SK-N-DZ (cell line): ENCODE measurements around the gene SVIL.
"Not testable (repeated sequence)": the region's sequence is repeated elsewhere in the genome, so short reads cannot be mapped to it uniquely, and the experiment has no call there.

ENCODE experiments used
- DNase-seq: peaks from one replicate; pipeline ENCODE4 v3.0.0-alpha.2; 2015; ENCODE audit warnings: low spot score

Gene SVIL

DNA sequence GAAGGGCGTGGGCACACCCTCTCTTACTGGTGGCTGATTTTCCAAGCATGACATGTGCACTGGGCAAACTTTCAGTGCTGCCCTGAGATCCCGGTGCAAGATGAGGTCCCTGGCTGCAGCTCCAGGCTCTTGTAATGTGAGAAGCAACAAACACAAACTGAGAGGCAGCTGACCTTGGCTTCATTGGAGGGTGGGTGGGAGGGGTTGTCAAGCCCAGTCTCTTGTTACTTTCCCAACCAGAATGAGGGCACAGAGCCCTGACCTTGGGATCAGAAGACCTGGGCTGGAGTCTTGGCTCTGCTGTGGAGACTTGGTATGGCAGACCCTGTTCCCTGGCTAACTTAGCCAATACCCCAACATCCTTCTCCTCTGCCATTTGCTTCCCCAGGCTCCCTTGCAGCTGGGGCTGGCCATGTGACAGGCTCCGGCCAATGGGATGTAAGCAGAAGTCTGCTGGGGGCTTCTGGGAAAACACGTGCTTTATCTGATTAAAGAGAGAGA is 170.1 kb downstream of the SVIL start:
- not testable (repeated sequence) for DNase-seq

DNA sequence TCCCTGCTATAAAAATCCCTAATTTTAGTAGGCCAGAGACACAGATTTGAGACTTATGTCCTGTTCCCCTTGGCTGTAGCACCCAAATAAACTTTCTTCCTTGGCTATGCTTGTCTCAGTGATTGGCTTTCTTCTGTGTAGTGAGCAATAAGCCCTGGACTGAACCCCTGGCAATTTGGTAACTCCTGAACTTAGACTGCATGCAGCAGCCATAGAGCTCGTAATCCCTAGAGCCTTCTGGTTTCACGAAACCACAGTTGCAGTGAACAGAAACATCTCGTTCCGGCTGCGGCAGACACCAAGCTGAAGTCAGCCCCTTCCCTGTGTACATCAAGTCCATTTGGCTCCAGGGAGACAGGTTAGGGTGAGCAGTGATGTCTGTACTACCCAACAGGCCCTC is 173.7 kb downstream of the SVIL start:
- no peak for DNase-seq

DNA sequence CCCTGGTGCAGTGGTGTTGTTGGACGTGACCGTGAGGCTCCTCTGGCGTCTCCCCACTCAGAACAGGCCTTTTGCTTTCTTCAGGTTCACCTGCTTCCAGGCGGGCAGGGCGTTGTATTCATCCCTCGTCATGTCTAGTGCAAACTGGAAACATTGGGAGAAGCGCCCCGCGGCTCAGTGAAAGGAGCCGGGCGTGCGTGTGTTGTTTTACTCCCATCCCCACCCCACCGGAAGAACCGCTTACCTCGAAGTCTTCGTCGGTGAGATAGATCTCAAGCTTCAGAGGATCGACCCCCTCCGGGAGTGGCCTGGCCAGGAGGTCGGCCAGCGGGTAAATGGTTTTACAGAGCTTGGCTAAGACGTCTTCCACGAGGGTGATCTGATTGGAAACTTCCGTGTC is 176.6 kb downstream of the SVIL start:
- not testable (repeated sequence) for DNase-seq

DNA sequence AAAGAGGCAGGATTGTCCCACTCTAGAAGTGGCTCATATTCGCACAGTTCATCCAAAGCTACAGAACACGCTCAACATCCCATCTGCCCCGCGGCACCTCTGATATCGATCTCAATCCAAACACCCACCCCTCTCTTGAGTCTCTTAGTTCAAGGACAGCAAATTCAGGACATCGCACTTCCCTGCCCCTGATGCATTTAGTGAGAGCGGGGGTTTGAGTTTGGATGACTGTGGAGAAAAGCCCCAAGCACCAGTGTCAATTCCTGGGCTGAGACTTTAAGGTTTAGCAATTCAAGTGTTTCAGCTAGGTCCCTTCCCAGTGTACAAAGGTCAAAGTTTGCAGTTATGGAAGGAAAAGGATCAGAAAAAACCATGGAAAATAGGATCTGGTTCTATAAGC is 179.7 kb downstream of the SVIL start:
- no peak for DNase-seq

DNA sequence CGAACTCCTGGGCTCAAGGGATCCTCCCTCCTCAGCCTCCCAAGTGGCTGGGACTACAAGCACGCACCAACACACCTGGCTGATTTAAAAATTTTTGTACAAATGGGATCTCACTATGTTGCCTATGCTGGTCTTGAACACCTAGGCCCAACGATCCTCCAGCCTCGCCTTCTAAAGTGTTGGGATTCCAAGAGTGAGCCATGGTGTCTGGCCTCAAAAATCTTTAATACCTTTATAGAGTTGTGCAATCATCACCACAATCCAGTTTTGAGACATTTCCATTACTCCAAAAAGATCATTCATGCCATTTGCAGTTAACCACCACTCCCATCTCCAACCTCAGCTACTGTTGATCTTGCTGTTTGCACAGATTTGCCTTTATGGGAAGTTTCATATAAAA is 180.5 kb downstream of the SVIL start:
- no peak for DNase-seq

DNA sequence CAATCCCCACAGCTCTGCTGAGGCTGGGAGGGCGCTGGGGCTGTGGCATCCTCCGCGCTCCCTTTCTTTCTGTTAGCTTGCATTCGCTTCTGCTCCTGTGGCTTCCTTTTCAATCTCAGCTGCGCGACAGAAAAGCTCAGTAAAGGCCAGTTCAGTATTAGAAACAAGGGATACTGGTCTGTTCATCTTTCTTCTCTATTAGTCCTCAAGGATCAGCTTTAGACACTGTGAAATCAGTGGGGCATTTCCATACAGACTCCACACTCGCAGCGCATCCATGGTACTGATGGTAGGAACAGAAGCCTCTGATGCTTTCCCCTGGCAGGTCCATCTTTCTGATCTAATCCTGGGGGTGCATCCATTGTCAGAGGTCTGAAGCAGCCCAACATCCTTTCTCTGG is 182.2 kb downstream of the SVIL start:
- no peak for DNase-seq

DNA sequence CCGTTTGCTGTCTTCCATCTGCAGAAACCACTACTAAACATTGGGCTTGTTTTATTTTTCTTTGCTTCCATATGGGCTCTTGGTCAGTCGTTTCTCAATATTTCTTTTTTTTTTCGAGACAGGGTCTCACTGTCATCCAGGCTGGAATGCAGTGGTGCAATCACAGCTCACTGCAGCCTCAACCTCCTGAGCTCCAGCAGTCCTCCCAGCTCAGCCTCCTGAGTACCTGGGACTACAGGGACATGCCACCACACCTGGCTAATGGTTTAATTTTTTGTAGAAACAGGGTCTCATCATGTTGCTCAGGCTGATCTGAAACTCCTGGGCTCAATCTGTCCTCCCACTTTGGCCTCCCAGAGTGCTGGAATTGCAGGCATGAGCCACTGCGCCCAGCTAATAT is 182.8 kb downstream of the SVIL start:
- DNase-seq = no peak

DNA sequence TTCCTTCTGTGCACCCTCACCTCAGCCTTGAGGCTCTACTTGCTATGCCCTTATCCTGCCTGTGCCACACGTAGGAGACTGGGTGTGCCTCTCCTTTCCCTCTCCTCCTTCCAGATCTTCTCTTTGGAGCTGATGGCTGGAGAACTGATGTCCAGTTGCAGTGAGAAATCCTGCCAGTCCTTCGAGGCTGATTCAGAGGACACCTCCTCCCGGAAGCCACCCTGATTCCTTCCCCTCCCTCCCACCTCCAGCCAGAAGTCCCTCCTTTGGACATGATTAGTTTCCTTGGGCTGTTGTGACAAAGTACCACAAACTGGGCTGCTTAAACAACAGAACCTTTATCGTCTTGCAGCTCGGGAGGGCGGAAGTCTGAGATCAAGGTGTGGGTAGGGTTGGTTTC is 184.4 kb downstream of the SVIL start:
- no peak for DNase-seq

DNA sequence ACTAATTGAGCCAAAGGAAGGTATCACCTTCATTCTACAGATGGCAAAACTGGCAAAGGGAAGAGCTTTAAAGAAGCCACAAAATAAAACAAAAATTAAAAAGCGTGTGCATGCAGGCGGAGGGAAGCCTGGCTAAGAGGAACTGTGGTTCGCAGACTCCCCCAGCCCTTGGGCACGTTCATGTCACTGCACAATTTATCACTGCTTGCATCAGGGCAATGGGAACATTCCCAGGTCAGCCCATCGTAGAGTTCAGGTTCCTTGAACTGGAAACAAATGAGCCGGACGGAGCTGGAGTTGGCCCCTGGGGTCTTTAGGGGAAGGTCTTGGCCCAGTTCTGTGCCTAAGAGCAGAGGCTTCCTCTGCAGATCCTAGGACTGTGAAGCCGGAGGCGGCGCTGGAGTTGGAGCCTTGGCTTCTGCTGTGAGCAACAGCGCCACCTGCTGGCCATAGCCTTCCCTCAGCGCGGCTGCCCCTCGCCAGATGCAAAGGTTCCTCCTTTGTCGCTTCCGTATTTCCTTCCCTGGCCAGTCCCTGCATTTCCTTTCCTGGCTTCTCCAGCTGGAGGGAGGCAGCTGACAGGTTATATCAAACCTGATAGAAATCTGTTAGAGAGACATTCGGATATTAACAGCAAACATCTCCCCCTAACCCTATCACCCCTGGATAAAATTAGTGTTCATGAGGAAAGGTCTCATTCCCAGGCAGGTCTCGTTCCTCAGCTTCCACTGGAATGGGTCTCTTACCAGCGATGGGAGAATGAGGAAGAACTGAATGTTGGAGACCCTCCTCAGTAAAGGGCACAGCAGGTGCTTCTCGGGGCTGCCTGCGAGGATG is 185.8 kb downstream of the SVIL start:
- peak; percentile 56 for DNase-seq

DNA sequence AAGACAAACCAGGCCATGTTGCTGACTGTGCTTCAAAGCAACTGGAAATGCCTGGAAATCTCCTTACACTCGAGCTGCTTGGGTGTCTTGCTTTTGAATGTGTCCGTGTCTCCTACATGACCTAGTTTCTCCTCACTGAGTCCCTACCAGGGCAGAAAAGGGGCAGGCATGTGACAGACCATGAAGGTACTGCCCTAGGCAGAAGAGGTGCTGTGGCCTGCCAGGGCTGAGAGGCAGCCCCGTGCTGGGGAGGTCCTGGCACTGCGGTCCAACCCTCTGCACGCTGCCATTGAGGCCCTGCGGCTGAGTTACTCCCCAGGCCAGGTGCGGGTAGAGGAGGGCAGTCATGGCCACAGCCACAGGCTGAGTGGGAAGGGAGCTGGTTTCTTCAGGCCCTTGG is 186.6 kb downstream of the SVIL start:
- no peak for DNase-seq

DNA sequence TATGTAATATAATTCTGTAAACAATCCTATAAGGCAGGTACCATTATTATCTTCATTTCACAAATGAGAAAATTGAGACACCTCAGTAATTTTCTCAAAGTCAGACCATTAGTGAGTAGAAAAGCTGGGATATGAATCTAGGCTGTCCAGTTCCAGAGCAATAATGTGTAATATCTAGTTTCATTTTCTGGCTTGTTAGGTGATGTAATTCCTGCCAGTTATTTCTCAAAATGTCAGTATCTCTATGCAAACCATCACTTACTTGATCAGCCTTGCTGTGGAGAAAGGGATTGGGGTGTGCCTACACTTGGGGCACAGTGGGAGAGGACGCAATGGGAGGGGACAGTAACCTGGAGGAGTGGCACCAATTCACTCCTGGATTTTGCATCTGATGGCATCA is 188.4 kb downstream of the SVIL start:
- DNase-seq = no peak

DNA sequence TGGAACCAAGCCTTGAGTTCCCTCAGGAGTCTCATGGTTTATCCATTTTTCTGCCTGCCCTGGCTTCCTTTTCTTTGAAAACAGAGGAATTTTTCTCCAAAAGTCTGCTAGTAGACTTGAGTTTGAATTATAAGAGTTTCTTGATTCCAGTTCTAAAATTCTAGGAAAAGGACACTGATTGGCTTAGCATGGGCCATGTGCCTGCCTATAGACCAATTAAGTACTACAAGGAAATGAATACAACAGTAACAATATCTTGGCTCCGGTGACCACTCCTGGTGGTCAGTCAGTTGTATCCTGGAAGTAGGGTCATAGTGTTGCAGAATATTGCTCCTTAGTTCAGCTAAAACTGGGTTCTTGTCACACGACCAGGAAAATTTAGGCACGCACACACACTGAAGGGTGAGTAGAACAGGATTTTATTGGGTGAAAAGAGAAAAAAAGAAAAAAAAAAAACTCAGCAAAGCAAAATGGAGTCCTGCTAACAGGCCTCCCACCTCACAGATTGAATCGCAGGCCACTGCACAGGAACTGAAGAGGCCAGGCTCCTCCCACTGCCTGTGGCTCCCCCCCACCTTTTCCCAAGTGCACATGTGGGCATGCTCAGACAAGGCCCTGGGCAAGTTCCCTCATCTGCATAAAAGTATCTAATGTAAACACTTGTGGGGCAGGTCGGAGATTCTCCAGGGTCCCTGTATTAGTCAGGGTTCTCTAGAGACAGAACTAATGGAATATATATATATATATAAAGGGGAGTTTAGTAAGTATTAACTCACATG is 190.8 kb downstream of the SVIL start:
- peak; percentile 15 for DNase-seq

DNA sequence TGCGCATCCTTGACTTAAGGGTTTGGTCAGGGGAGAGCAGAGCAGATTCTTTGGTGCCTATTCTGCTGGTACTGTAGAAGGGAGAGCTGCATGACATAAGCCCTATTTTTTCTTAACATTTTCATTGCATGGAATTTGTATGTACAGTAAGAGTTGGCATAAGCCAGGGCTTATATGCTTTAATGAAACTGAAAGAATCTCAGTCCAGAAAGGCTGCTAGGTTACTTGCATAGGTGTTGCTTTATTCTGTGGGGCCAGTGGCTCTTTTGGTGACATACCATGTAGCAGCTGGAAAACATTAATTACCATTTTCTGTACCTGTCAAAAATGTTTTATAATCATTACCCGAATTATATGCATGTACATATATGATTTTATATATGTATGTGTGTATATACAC is 193.8 kb downstream of the SVIL start:
- DNase-seq = no peak

DNA sequence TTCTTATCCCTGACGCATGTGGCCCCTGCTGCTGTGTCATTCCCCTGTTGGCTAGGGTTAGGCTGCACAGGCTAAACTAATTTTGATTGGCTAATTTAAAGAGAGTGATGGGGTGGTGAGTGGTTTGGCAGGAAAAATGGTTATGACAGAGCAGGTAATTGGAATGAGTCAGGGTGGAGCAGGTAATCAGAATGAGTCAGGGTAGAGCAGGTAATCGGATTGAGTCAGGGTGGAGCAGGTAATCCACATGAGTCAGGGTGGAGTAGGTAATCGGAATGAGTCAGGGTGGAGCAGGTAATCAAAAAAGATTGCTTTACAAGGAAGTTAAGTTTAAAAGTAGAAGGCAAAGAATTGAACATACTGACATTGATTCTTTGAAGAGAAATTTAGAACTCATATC is 195.8 kb downstream of the SVIL start:
- not testable (repeated sequence) for DNase-seq

DNA sequence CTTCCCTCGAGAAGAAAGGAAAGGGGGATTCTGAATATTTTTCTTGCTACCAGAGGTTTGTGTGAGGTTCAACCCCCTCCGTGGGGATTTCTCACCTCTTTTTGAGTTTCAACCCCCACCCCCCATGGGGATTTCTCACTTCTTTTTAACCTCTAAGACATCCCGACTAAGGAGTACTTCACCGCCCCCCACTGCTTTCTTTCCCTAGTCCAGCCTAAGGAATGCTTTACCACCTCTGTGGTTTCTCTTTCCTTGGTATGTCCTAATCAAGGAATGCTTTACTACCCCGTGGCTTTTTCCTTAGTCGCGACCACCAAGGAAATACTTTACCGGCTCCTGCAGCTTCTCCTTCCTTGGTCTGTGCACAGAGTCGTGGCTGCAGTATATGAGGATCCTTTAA is 196.5 kb downstream of the SVIL start:
- no peak for DNase-seq

DNA sequence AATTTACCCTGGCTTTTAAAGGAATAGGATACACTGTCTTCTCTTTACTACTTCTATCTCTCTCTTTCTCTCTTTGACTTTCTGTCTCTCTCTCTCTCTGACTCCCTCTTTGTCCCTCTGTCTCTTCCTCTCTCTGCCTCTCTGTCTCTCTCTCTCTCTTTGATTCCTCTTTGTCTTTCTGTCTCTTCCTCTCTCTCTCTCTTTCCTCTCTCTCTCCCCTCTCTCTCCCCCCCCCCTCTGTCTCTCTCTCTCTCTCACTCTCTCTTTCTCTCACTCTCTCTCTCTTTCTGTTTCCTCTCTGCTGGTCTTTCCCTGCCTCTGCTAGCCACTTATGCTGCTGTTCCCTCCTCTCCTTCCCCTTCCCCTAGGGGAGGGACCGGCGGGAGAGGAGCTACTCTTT is 196.9 kb downstream of the SVIL start:
- no peak for DNase-seq

DNA sequence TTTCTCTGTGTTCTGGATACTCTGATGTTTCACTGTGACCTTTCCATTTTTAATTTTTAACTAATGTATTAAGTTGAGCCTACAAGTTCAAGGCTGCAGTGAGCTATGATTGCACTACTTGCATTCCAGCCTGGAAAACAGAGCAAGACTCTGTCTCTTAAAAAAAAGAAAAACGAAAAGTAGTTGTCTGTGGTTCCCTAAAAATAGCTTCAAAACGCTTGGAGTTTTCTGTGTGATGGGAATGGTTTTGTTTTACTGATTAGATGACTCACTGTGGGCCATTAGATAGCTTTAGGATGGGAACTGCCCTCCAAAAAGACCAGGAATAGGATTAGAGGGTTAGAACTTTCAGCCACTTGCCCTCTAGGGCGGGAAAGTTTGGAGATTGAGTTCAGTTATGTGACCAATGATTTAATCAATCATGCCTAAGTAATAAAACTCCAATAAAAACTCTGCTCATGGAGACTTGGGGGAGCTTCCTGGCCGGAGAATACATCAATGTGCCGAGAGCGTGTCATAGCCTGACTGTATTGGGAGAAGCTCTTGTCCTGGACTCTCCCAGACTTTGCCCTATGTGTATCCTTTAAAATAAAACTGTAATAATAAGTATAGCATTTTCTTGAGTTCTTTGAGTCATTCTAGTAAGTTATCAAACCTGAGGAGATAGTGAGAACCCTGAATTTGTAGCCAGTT is 198.8 kb downstream of the SVIL start:
- no peak for DNase-seq

DNA sequence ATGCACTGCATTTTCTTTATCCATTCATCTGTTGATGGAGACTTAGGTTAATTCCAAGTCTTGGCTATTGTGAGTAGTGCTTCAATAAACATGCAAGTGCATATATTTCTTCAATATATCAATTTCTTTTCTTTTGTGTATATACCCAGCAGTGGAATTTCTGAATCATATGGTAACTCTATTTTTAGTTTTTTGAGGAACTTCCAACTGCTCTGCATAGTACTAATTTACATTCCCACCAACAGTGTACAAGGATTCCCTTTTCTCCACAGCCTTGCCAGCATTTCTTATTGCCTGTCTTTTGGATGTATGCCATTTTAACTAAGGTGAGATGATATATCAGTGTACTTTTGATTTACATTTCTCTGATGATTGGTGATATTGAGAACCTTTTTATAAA is 200.7 kb downstream of the SVIL start:
- no peak for DNase-seq

DNA sequence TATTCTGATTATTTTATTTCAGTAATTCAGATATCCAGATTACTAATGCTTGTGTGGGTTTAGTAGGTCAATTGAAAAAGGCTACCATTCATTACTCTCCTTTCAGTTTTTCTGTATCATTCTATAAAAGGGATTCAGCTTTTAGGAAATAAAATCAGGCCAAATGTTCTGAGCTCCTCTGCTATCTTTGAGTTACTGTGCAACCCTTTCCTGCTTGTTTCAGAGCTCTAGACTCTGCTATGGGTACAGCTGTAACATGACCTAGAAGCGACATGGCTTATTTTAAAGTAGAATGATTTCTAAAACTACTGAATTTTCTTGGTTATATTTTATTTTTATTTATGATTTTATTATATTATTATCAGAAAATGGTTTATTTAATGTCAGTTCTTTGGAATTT is 203.1 kb downstream of the SVIL start:
- DNase-seq = no peak

DNA sequence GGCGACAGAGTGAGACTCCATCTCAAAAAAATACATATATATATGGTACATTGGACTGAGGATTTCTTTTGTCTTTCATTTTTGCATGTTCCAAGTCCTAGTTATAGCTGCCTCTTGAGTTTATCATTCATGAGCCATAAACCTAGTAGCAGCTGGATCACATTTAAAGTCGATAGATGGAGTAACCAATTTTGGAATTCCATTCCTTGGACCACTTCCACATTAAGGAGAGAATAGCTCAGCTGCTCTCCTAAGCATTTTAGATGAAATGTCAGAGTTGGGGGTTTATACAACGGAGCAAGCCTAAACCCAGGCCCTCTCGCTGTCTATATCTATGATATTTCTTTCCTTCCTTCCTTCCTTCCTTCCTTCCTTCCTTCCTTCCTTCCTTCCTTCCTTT is 204.7 kb downstream of the SVIL start:
- DNase-seq = no peak

DNA sequence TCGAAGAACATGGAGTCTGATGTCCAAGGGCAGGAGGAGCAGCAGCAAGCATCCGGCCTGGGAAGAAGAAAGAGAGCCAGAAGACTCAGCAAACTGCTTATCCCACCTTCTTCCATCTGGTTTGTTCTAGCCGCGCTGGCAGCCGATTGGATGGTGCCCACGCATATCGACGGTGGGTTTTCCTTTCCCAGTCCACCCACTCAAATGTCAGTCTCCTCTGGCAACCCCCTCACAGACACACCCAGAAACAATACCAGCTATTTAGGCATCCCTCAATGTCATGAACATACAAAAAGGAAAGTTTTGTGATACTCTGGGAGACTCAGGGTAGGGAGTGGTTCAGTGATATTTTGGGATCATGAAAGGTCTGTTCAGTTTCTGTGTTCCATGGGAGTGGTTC is 206.3 kb downstream of the SVIL start:
- DNase-seq = no peak

DNA sequence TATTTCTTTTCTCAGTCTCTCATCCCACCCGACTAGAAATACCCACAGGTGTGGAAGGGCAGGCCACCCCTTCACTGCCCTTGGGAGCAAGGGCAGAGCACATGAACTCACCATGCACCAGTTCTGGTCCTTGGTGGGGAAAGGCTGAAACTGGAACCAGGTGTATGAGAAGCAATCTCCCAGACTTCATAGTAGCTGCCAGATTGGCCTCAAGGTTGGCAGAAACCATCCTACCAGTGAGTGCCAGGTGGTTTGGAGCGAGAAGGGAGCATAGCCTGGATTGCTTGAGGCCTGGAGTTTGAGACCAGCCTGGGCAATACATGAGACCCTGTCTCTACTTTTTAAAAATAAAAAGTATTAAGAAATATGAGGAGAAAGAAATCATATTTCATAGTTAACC is 207.1 kb downstream of the SVIL start:
- no peak for DNase-seq
